ENCODE measurements around the gene WNT5A.

- TF ChIP-seq EZH2phosphoT487 (IDR thresholded peaks at IDR 0.05; ENCODE audit: insufficient read depth, low read depth) (no peak), EZH2 (IDR thresholded peaks at IDR 0.05; ENCODE audit: insufficient read depth, poor library complexity, severe bottlenecking) (no peak)
Observed at GRCh38 chr3:55473788-55474187, 13.3 kb downstream of the WNT5A start.

Data from GM23248 (cell line).